HG03066 (cell line): ENCODE results near the gene ZNF417.
"Not testable (repeated sequence)": the region's sequence is repeated elsewhere in the genome, so short reads cannot be mapped to it uniquely, and the experiment has no call there.

Experiments used
- ATAC-seq: cut with Tn5 transposase; IDR thresholded peaks from one replicate; pipeline ENCODE4 v1.9.1; 2021; ENCODE audit warnings: low read depth; ENCODE audit not compliant: unreplicated experiment

ZNF417 gene

DNA sequence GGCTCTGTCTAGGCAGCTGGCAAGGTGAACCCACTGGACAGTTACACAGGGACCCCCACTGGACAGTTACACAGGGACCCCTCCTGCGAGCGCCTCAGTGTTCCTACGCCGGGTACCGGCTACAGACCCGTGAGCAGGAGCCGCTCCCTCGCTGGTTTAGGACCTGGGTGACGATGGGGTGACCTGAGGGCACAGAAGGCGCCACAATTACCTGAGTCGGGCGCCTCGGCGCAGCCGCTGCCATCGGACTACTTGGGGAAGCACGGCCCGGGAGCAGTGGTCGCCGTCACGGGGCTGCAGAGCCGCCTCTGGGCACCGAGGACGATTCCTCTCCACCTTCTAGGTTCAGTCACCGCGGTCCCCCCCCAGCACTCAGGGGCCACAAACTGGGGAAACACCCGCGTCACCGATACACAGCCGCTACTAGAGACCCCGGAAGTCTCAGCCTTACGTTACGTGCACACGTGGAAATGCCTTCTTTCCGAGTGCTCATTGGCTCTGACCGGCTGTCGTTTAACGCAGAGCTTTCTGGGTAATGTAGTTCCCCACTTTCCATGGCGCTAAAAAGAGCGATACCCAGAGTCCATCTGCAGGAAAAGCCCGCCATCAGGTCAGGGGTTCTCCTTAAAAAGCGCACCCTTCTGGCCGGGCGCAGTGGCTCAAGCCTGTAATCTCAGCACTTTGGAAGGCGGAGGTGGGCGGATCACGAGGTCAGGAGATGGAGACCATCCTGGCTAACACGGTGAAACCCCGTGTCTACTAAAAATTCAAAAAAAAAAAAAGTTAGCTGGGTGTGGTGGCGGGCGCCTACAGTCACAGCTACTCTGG is at the start of gene ZNF417:
TSS of gene ZNF417 (minus strand) at position 425 of the 828 bp plus-strand sequence. CDS start at position 244, 181 bp downstream.
- ATAC-seq = peak; percentile 95

DNA sequence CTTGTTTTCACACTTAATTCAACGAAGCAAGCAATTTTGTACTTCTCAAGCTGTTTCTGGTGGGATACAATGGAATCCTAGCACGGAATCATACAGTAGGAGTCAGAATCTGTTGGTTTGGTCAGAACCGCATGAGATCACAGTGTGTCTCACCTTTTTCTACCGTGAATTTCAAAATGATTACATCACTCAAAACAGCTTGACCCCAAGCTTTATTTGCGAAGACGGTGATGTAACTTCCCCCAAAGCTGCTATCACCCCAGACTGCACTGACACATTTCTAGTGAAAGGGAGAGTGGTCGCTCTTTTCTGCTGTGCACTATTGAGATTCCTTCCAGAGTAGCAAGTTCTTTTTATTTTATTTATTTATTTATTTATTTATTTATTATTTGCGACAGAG is 48.4 kb upstream of the ZNF417 start:
- ATAC-seq = no peak

DNA sequence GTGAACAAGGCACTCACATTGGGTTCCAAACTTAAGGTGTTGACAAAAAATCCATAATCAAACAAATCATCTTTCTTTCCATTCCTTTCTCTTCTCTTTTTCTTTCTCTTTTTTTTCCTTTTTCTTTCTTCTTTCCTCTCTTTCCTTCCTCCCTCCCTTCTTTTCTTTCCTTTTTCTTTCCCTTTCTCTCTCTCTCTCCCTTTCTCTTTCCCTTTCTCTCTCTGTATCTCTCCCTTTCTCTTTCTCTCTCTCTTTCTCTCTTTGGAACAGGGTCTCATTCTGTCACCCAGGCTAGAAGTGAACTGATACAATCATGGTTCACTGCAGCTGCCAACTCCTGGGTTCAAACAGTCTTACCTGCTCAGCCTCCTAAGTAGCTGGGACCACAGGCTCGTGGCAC is 45.4 kb upstream of the ZNF417 start:
- ATAC-seq = no peak

DNA sequence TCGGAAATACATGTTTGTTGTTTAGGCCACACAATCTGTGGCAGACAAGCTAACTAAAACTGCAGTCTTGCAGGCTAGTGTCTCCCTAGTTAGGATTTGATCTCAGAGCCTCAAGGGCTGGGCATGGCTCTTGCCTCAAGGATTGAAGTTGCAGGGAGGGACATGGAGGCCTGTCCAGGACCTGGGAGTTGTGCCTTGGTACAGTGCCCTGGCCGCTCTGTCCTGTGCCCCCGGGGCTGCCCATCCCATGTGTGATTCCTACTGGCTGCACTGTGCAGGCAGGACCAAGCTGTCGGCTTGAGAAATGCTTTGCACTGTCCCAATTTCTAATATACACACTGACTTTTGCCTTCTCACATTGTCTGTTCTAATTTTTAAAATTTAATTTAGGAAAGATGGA is 38.6 kb upstream of the ZNF417 start:
- no peak for ATAC-seq

DNA sequence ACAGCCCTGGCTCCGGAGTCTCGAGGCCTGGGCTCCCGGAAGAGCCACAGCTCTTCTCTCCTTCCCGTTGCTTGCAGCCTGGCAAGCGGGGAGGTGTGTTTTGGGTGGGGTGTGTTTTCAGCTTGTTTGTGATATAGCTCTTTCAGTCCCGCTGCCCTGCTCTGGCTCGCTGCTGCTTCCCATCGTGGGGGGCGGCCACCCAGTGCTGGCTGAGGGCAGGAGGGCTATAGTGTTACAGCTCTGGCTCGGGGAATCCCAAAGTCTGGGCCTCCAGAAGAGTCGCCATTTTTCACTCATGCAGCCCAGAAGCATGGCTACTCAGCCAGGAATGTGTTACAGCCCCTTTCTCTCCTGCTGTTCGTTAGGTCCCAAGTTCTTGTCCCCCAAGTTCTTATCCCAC is 33.3 kb upstream of the ZNF417 start:
- ATAC-seq = no peak

DNA sequence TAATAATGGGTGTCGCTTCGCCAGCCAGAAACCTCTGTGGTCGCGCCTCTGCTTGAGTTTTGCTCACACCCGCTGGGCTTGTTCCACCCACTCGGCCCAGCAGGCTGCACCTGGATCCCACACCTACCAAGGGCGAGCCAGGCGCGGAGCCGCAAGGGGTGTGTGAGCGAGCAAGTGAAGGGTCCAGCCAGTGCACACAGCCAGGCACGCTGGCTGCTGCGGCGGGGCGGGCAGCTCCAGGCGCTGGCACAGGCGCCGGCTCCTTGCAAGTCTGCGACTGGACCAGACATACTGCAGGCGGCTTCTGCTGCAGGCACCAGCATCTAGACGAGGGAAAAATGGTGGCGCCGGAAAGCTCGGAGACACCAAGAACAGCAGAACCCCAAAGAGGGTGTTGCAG is 32.9 kb upstream of the ZNF417 start:
- no peak for ATAC-seq

DNA sequence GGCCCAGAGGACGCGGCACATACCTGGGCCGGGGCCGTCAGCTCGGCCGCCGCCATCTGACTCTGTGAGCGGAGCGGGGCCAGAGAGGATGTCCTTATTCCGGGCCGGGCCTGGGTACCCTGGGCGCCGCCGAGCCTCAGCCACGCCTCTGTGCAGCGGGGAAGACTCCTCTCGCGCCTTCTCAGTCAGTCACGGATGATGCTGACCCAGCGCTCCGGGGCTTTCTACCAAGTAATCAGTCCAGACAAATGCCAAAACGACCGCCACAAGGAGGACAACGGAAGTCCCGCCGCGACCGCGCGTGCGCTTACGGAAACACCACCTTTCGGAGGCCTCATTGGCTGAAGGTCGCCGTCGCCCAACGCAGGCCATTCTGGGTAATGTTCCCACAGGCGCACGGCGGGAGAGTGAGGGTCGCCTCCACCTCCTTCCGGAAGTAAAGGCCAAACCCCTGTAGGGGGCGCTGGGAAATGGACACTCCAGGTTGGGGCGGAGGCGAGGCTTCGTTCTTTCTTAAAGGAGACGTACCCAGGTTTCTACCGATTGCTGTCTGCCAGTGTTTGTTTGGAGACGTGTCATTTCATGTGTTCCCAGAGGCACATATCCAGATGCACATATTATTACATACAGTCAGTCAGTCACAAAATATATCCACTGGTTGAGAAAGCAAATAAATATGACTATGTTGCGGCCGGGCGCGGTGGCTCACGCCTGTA is 31.2 kb upstream of the ZNF417 start, which contains the start of gene ZNF256:
TSS of gene ZNF256 (minus strand) at position 288 of the 716 bp plus-strand sequence. CDS start at position 56, 232 bp downstream.
- peak; percentile 86 for ATAC-seq

DNA sequence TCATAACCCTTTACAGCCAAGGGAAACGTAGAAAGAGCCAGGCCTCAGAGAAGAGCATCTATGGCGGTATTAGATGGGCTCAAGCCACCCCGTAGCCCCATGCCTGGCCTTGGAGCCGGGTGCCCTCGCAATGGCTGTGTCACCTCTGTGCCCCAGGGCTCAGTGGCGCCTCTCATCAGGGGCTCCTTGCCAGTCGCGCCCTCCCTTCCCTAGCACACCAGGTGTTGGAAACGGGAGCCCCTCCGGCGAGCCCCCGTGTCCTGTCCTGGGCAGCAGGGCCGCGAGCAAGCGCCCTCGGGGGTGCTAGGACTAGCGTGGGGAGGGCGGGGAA is 30.7 kb upstream of the ZNF417 start:
- peak; percentile 28 for ATAC-seq

DNA sequence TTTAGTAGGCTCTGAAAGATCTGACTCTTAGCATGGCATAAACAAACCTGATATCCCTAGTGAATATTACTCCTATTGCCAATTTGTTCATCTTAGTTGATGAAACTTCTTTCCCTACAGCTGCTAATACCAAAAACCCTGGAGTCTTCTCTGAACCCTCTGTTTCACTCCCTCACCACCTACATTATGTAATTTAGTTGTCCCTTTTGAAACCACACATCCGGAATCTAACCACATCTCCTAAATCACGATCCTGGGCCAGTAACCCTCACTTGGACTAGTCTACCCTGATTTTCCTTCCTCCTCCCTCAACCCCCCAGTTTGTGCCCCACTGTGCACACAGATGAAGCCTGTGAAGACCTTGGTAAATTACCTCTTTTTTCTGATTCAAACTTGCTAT is 29.9 kb upstream of the ZNF417 start:
- ATAC-seq = no peak

DNA sequence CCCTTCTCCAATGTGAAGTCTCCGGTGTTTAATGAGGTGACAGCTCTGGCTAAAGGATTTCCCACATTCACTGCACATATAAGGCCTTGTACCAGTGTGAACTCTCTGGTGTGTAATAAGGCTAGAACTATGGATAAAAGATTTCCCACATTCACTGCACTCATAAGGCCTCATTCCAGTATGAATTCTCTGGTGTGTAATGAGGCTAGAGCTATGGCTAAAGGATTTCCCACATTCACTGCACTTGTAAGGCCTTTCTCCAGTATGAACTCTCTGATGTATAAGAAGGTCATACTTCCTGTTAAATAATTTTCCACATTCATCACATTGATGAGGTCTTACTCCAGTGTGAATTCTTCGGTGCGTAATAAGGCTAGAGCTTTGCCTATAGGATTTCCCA is 25.2 kb upstream of the ZNF417 start:
- no peak for ATAC-seq

DNA sequence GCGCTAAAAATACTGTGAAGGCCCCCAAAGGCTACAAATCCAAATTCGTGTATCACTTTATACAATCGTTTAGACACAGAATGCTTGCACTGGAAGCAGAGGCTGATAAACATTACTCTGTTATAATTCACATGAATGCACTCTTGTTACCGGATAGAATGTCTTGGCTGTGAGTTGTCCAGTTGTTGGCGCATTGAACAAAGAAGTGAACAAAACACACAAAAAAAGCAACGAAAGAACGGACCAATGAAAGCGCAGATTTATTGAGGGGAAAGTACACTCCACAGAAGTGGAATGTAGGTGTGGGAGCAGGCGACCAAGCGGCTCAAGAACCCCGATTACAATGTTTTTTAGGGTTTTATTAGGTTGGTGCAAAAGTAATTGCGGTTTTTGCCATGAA is 19.3 kb upstream of the ZNF417 start:
- ATAC-seq = no peak

DNA sequence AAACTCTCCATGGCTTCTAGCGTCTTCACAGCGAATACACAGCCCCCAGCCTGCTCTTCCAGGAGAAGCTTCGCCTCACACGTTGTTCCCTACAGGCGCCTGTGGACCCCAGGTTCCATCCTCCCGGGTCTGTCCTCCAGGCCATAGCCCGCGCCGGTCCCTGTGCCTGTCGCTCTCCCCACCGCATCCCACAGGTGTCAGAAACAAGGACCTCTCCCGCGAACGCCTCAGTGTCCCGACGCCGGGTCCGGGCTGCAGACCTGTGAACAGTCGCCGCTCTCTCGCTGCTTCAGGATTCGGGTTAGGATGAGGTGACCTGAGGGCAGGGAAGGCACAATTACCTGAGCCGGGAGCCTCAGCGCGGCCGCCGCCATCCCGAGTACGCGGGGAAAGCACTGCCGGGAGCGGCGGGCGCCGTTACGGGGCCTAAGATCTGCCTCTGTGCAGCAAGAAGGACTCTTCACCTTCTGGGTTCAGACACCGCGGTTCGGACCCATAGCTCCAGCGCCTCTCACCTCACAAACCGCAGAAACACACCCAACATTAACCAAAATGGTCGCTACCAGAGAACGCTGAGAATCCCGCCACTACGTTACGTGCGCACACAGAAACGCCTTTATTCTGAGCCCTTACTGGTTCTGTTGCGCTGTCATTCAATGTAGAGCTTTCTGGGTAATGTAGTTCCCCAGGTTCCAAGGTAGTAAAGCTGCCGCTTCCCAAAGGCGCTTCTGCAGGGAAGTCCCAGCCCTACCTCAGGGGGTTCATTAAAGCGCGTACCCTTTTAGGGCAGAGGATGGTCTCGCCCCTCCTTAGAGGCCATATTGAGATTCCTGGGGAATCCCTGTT is 18.7 kb upstream of the ZNF417 start, which contains the start of gene ZNF418:
TSS of gene ZNF418 (minus strand) at position 583 of the 846 bp plus-strand sequence. CDS start 1,580 bp downstream, outside the sequence.
- peak; percentile 60 for ATAC-seq

DNA sequence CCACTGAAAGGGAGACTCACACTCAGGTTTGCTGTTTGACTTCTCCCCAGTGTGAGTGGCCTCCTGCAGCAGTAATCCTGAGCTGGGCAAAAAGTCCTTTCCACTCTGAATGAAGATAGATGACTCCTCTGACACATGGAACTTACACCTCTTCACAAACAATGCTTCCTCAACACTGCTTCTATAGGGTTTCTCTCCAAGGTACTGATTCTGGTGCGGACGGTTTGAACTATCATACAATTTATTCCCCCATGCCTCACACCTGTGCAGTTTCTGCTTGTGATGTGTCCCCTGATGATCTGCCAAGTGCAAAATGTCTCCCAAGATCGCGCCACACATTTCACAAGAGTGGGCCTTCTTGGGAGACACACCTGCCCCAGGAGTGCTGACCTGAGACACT is 11.2 kb upstream of the ZNF417 start:
- ATAC-seq = no peak

DNA sequence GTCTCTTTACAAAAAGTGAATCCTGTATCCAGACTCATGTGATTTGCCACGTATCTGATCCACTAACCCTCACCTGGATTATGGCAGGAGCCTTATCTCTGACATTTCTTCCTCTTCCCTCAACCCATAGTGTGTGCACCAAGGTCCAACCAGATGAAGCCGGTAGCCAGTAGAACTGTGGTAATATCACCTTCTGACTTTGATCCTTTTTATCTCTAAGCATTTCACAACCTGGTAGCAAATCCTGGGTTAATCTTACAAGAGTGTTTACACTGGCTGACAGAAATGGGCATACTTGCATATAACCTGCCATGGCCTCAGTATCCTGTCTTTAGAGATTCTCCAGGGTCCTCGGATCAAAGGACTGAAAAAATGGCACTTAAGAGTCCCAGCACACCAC is 1.9 kb downstream of the ZNF417 start:
- no peak for ATAC-seq

DNA sequence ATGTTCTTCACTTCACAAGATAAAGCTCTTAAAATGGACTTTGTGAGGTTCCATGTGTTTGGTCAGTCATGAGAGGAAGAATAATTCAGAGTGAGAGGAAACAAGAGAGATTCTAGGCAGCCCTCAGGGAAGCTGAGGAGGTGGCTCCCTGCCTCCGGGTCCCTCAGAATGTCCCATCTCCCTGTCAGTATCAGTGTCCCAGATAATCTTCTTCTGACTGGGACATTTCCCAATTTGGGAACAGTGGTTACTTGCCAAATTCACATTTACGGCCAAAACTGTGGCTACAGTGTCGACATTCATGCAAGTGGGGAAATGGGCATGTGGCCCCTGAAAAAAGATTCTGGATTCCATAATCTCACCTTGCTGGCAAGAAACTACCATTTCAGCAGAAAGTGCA is 9.0 kb downstream of the ZNF417 start:
- no peak for ATAC-seq

DNA sequence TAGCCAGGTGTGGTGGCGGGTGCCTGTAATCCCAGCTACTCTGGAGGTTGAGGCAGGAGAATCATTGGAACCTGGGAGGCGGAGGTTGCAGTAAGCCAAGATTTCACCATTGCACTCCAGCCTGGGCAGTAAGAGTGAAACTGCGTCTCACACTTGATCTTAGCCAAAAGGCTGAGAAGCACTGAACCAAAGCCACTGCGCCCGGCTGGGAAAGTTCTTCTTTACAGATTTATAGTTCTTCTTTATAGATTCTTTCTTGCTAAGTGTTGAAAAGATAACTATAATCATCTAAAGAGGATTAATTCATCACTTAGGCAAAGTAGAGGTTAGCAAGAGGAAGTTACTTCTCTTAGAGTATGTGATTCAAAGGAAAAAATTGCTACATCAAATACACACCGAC is 11.1 kb downstream of the ZNF417 start:
- no peak for ATAC-seq

DNA sequence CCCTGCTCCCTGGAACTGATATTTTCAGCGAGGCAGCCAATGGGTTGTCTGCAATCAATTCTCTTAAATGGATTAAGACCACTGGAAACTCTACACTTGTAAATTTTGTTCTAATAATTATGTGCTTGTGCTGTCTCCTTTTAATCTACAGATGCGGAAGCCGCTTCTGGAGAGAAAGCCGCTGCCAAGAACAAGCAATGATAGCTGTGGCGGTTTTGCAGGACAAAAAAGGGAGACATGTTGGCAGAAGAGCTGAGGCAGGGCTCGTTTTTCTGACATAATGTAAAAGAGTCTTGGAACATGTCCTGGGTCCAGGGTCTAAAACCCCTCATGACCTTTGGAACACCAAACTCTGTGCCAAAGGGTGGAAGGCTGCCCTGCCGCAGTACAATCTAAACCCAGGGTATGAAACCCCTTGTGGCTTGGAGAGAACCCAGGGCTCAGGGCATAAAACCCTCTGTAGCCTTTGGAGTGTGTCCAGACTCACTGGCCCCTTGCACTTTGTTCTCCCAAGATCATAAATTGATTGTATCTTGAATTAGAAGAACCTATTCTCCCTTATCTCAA is 12.7 kb downstream of the ZNF417 start:
- ATAC-seq = no peak

DNA sequence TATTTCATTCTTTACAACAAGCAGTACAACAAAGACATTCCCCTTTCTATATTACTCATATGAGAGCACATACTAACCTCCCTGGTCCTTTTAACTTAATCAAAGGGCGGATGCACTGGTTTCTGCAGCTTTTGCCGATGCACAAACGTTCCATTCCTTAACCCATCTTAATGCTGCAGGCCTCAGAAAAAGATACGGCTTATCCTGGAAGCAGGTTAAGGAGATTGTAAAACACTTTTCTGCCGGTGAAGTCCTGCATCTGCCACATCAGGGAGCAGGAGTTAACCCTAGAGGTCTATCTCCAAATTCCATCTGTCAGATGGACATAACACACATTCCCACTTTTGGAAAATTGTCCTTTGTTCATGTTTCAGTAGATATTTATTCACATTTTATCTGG is 16.1 kb downstream of the ZNF417 start:
- ATAC-seq = no peak

DNA sequence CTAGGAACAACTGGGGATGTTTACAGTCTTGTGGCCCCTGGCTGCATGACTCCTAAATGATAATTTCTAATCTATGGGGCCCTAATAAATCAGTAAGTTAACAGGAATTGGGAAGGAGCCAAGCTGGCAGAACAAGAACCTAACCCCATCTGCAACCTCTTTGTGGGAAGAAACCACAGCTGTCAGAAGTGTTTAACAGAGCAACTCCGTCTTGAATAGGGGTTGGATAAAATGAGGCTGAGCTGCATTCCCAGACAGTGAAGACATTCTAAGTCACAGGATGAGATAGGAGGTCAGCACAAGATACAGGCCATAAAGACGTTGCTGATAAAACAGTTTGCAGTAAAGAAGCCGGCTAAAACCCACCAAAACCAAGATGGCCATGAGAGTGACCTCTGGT is 25.7 kb downstream of the ZNF417 start:
- ATAC-seq = not testable (repeated sequence)

DNA sequence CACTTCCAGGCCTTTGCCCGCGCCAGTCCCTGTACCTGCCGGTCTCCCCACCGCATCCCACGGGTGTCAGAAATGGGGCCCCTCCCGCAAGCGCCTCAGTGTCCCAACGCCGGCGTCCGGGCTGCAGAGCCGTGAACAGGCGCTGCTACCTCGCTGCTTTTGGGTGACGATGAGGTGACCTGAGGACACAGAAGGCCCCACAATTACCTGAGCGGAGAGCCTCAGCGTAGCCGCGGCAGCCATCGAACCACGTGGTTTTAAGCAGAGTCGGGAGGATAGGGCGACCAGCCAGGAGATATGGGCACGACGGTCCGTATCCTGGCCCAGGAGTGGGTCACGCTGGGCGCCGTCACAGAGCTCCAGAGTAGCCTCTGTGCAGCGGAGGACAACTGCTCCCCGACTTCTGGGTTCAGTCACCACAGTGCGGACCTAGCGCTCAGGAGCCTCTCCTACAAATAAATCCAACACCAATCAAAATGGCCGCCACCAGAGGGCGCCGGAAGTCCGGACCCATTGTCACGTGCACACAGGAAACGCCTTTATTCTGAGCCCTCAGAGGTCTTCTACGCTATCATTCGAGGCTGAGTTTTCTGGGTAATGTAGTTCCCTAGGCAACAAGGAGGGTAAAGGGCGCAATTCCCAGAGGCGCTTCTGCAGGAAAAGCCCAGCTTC is 27.7 kb downstream of the ZNF417 start, which contains the start of gene ZNF814:
TSS of gene ZNF814 (minus strand) at position 478 of the 672 bp plus-strand sequence. CDS start at position 243, 235 bp downstream.
- peak; percentile 70 for ATAC-seq
